MM.1S (cell line): ENCODE measurements around the gene CROCC2.

ENCODE experiments used
- CTCF ChIP-seq: fragments of 300-600 bp; sonication (generic); IDR thresholded peaks from 2 replicates; pipeline ENCODE4 v1.5.1; 2016; ENCODE audit warnings: antibody characterized with exemption, low read length, mixed read lengths
- EZH2 ChIP-seq: fragments of 300-600 bp; sonication (generic); optimal IDR thresholded peaks from 2 replicates; pipeline ENCODE3; 2017; ENCODE audit warnings: low read depth, mild to moderate bottlenecking, antibody characterized with exemption, low read length, mixed read lengths

GRCh38 chr2:240959214-240959940 is 53.2 kb downstream of the CROCC2 start:
- TF ChIP-seq EZH2 (no peak), CTCF (no peak)
